IMR-90 (cell line): Measurements from ENCODE around the gene IRAK2. TPM values are rescaled to one million over a fixed set of nuclear protein-coding genes. Genes with fewer than 3 reads are reported as not detected.

Experiments
- ATAC-seq: fragments of 200-7000 bp; cut with Tn5 transposase; 2 replicates; pipeline ENCODE4 v1.9.1; 2020; ENCODE audit warnings: low read depth, mild to moderate bottlenecking, moderate library complexity
- BruUV-seq: library from RNA; stranded (reverse); fragments of 400-500 nt; replicated peaks from 2 replicates; lab custom pipeline; 2021; lab: Mats Ljungman, UMichigan
- CTCF ChIA-PET: fragments of 300-600 bp; formaldehyde crosslinking; extraction: SDS; loops from one replicate; lab custom pipeline; 2021; ENCODE audit warnings: antibody characterized with exemption; lab: Yijun Ruan, JAX
- POLR2A ChIA-PET: fragments of 300-600 bp; sonication (Branson Sonifier 250); formaldehyde crosslinking; loops from one replicate; lab custom pipeline; 2022; ENCODE audit warnings: antibody characterized with exemption; ENCODE audit not compliant: unreplicated experiment; lab: Charles Lee
- DNase-seq: peaks from one replicate; pipeline ENCODE4 v3.0.0; 2013
- H2AFZ ChIP-seq: replicated peaks from 2 replicates; pipeline ENCODE3; 2013; ENCODE audit warnings: low read length, mild to moderate bottlenecking; ENCODE audit not compliant: poor library complexity
- H2AK5ac ChIP-seq: 2 replicates; pipeline ENCODE4 v1.6.1; 2013; ENCODE audit warnings: low read depth, low read length, inconsistent platforms
- H2AK9ac ChIP-seq: replicated peaks from 2 replicates; pipeline ENCODE3; 2013; ENCODE audit warnings: mild to moderate bottlenecking, low read depth, low read length, moderate library complexity; ENCODE audit not compliant: poor library complexity
- H2BK120ac ChIP-seq: 2 replicates; pipeline ENCODE4 v1.6.1; 2013; ENCODE audit warnings: low read depth, low read length, inconsistent platforms
- H2BK15ac ChIP-seq: 3 replicates; pipeline ENCODE4 v1.6.1; 2013; ENCODE audit warnings: low read depth, low read length, inconsistent platforms
- H2BK20ac ChIP-seq: 2 replicates; pipeline ENCODE4 v1.6.1; 2013; ENCODE audit warnings: low read depth, mild to moderate bottlenecking, inconsistent platforms, low read length, moderate library complexity
- H2BK5ac ChIP-seq: 2 replicates; pipeline ENCODE4 v1.6.1; 2013; ENCODE audit warnings: mild to moderate bottlenecking, low read depth, low read length, inconsistent platforms; ENCODE audit not compliant: poor library complexity, severe bottlenecking
- H3K14ac ChIP-seq: replicated peaks from 2 replicates; pipeline ENCODE4 v1.6.1; 2013; ENCODE audit warnings: low read depth, low read length, inconsistent platforms
- H3K18ac ChIP-seq: 2 replicates; pipeline ENCODE4 v1.6.1; 2013; ENCODE audit warnings: low read depth, low read length, control low read depth
- H3K23ac ChIP-seq: 2 replicates; pipeline ENCODE4 v1.6.1; 2013; ENCODE audit warnings: low read depth, low read length, inconsistent platforms
- H3K27ac ChIP-seq: 2 replicates; pipeline ENCODE4 v1.5.1; 2013; ENCODE audit warnings: mild to moderate bottlenecking, control low read depth, low read length; ENCODE audit not compliant: insufficient read depth
- H3K27me3 ChIP-seq: 2 replicates; pipeline ENCODE4 v1.6.1; 2013; ENCODE audit warnings: low read length; ENCODE audit not compliant: control insufficient read depth, insufficient read depth
- H3K36me3 ChIP-seq: 2 replicates; pipeline ENCODE4 v1.6.1; 2013; ENCODE audit warnings: low read length, mixed read lengths; ENCODE audit not compliant: control insufficient read depth, insufficient read depth
- H3K4ac ChIP-seq: 2 replicates; pipeline ENCODE4 v1.6.1; 2013; ENCODE audit warnings: low read depth, low read length, inconsistent platforms
- H3K4me1 ChIP-seq: 2 replicates; pipeline ENCODE4 v1.6.1; 2013; ENCODE audit warnings: low read length, mixed read lengths; ENCODE audit not compliant: control insufficient read depth, insufficient read depth
- H3K4me2 ChIP-seq: 2 replicates; pipeline ENCODE4 v1.6.1; 2013; ENCODE audit warnings: low read depth, mild to moderate bottlenecking, control low read depth, low read length, moderate library complexity
- H3K4me3 ChIP-seq: 2 replicates; pipeline ENCODE4 v1.5.1; 2013; ENCODE audit warnings: low read depth, mild to moderate bottlenecking, control low read depth, low read length, moderate library complexity; ENCODE audit not compliant: insufficient read depth
- H3K56ac ChIP-seq: 2 replicates; pipeline ENCODE4 v1.6.1; 2013; ENCODE audit warnings: low read length, inconsistent platforms; ENCODE audit not compliant: insufficient read depth; ENCODE audit errors: extremely low read depth
- H3K79me1 ChIP-seq, 2 experiments: 2 replicates each; pipeline ENCODE4 v1.6.1; 2013; ENCODE audit warnings: low read length in 2 of 2, inconsistent platforms in 1 of 2, low read depth in 1 of 2
- H3K9ac ChIP-seq: 2 replicates; pipeline ENCODE4 v1.6.1; 2013; ENCODE audit warnings: low read depth, low read length, control low read depth
- H3K9me1 ChIP-seq: 2 replicates; pipeline ENCODE4 v1.6.1; 2013; ENCODE audit warnings: low read length, inconsistent platforms; ENCODE audit not compliant: insufficient read depth
- H3K9me3 ChIP-seq: 2 replicates; pipeline ENCODE4 v1.6.1; 2013; ENCODE audit warnings: low read length; ENCODE audit not compliant: control insufficient read depth, insufficient read depth
- H4K20me1 ChIP-seq: 2 replicates; pipeline ENCODE4 v1.6.1; 2013; ENCODE audit warnings: low read length, inconsistent platforms; ENCODE audit not compliant: insufficient read depth
- H4K5ac ChIP-seq: 2 replicates; pipeline ENCODE4 v1.6.1; 2013; ENCODE audit warnings: mild to moderate bottlenecking, low read depth, low read length, control low read depth
- H4K8ac ChIP-seq, 2 experiments: 2 replicates each; pipeline ENCODE4 v1.6.1; 2013; ENCODE audit warnings: low read depth in 2 of 2, low read length in 2 of 2, control low read depth in 1 of 2, inconsistent platforms in 1 of 2
- H4K91ac ChIP-seq: 2 replicates; pipeline ENCODE4 v1.6.1; 2013; ENCODE audit warnings: low read depth, low read length, inconsistent platforms; ENCODE audit not compliant: insufficient read depth
- CEBPB ChIP-seq: IDR thresholded peaks from 2 replicates; pipeline ENCODE4 v1.6.1; 2012; ENCODE audit warnings: low read depth, low read length, improper control_type of control experiment
- CTCF ChIP-seq: conservative IDR thresholded peaks from 2 replicates; pipeline ENCODE4 v1.5.1; 2012; ENCODE audit warnings: mild to moderate bottlenecking, low read depth, low read length, improper control_type of control experiment
- FOS ChIP-seq: fragments of 150-350 bp; IDR thresholded peaks from 2 replicates; pipeline ENCODE4 v1.6.1; 2016; ENCODE audit warnings: low read depth, low read length
- MAZ ChIP-seq: IDR thresholded peaks from 2 replicates; pipeline ENCODE4 v1.6.1; 2012; ENCODE audit warnings: low read depth, mild to moderate bottlenecking, low read length, improper control_type of control experiment, moderate library complexity, borderline replicate concordance
- MXI1 ChIP-seq: IDR thresholded peaks from 2 replicates; pipeline ENCODE4 v1.6.1; 2012; ENCODE audit warnings: low read depth, mild to moderate bottlenecking, low read length, moderate library complexity, borderline replicate concordance
- POLR2A ChIP-seq: IDR thresholded peaks from 2 replicates; pipeline ENCODE4 v1.6.1; 2012; ENCODE audit warnings: mild to moderate bottlenecking, low read depth, low read length
- RCOR1 ChIP-seq: IDR thresholded peaks from 2 replicates; pipeline ENCODE4 v1.6.1; 2012; ENCODE audit warnings: mild to moderate bottlenecking, low read length, improper control_type of control experiment; ENCODE audit not compliant: insufficient replicate concordance
- WGBS, 2 experiments: methylation state at CpG; one replicate each; pipeline versions ENCODE4 v1.1.5 to v1.1.7; 2013; ENCODE audit warnings: missing lambda C conversion rate in 2 of 2; ENCODE audit not compliant: insufficient read length in 1 of 2; ENCODE audit errors: extremely low coverage in 2 of 2; 5-methylcytosine and 5-hydroxymethylcytosine counted together
- dilution Hi-C: fragments of 300-500 bp; cut with HindIII; formaldehyde crosslinking; loops from one replicate; pipeline ENCODE4 v1.14.3; 2018; ENCODE audit warnings: low sequenced_read_pairs; ENCODE audit not compliant: unreplicated experiment
- in situ Hi-C: fragments of 300-500 bp; cut with MboI; formaldehyde crosslinking; loops from 3 replicates; pipeline ENCODE4 v1.14.3; 2019; ENCODE audit warnings: low sequenced_read_pairs, inconsistent platforms, mixed read lengths
- intact Hi-C: fragments of 100-400 bp; cut with micrococcal nuclease; formaldehyde crosslinking; loops from 2 replicates; pipeline ENCODE4 v1.10.0; 2022
- polyA plus RNA-seq, 3 experiments: library from polyadenylated mRNA; depleted of rRNA; stranded (reverse); fragments of >200 nt; gene quantifications; 2 replicates each; pipeline ENCODE4 v1.2.3, GENCODE V29; 2012; ENCODE audit warnings: low replicate concordance in 1 of 3
- total RNA-seq: library from RNA; depleted of rRNA; stranded (reverse); fragments of >200 nt; gene quantifications from 2 replicates; pipeline ENCODE4 v1.2.3, GENCODE V29; 2012

The IRAK2 gene
- total and polyA plus RNA-seq, 2 of the 4 experiments (the other 2 are of a cell fraction): 6.9 to 8.1 TPM

- H4K5ac ChIP-seq: no peak overlapping the region
- no peak overlapping the region for H4K8ac ChIP-seq
- no peak overlapping the region for H3K4me3 ChIP-seq
- peaks cover 15 to 34% of the 10 kb centered on the region in 2 experiments; a peak in 3 of 4 replicates for H3K79me1 ChIP-seq
- H2BK120ac ChIP-seq: no peak overlapping the region
- H3K18ac ChIP-seq: no peak overlapping the region
- no peak overlapping the region for H3K14ac ChIP-seq
- TF ChIP-seq POLR2A (no peak), RCOR1 (no peak), MXI1 (no peak), MAZ (no peak), CEBPB (no peak), FOS (no peak), CTCF (no peak)
- CTCF ChIA-PET: no interaction called here
- DNase-seq: no peak
- no peak overlapping the region for H3K9ac ChIP-seq
- peaks cover 42% of the 10 kb centered on the region for H3K36me3 ChIP-seq
- intact Hi-C loops: loop anchor here (10.0 kb wide), 1 partner anchor 164 kb away; the partner anchor contains the start of gene EMC3
- H2BK20ac ChIP-seq: no peak overlapping the region
- 94% methylated on average over 5 of the region's 8 CpGs; no CpG with 5 or more reads in 1 of the 2 experiments for WGBS, 2 experiments
- no peak overlapping the region for H2AFZ ChIP-seq
- H3K4me2 ChIP-seq: no peak overlapping the region
- no peak for ATAC-seq
- no peak overlapping the region for H2AK9ac ChIP-seq
- H3K27me3 ChIP-seq: no peaks in the 10 kb centered on the region
- H3K27ac ChIP-seq: no peak overlapping the region
- no peaks in the 10 kb centered on the region for H3K9me1 ChIP-seq
- H4K20me1 ChIP-seq: peaks cover 22% of the 10 kb centered on the region
- no peak overlapping the region for H2BK5ac ChIP-seq
- in situ Hi-C loops: no loop called here
- no peaks in the 10 kb centered on the region for H3K9me3 ChIP-seq
- dilution Hi-C loops: no loop called here
- no TSS peak for BruUV-seq
- no peak overlapping the region for H3K23ac ChIP-seq
- POLR2A ChIA-PET: no interaction called here
- H2AK5ac ChIP-seq: no peak overlapping the region
- no peak overlapping the region for H2BK15ac ChIP-seq
- no peak overlapping the region for H4K91ac ChIP-seq
- H3K56ac ChIP-seq: no peak overlapping the region
- H3K4me1 ChIP-seq: no peaks in the 10 kb centered on the region
- no peak overlapping the region for H3K4ac ChIP-seq
These were observed 15.5 kb upstream of the IRAK2 start for GRCh38 chr3:10149226-10149625.
